Cardiac muscle cell (in vitro differentiated cells and primary cell): ENCODE results near the gene THEMIS. TPM values are rescaled to one million over a fixed set of nuclear protein-coding genes. Genes with fewer than 3 reads are reported as not detected.
"Not testable (repeated sequence)": the region's sequence is repeated elsewhere in the genome, so short reads cannot be mapped to it uniquely, and the experiment has no call there.

Experiments
- DNase-seq, 2 donors: peaks; one replicate each; pipeline versions ENCODE4 v3.0.0 to v3.0.0-alpha.2; 2010 to 2017; ENCODE audit warnings: low read depth in 1 of 2, low spot score in 1 of 2
- H3K27ac ChIP-seq: fragments of 200-600 bp; sonication (generic); 2 replicates; pipeline ENCODE4 v1.5.1; 2016
- H3K27me3 ChIP-seq: fragments of 200-600 bp; sonication (generic); 2 replicates; pipeline ENCODE4 v1.6.0; 2016; ENCODE audit warnings: control low read depth
- H3K36me3 ChIP-seq: fragments of 200-600 bp; sonication (generic); 2 replicates; pipeline ENCODE4 v1.5.1; 2016; ENCODE audit warnings: control low read depth
- H3K4me1 ChIP-seq: fragments of 200-600 bp; sonication (generic); 2 replicates; pipeline ENCODE4 v1.8.1; 2017; ENCODE audit warnings: low read depth, mild to moderate bottlenecking, mixed run types
- H3K4me3 ChIP-seq: fragments of 200-600 bp; sonication (generic); 2 replicates; pipeline ENCODE4 v1.5.1; 2016; ENCODE audit warnings: mild to moderate bottlenecking
- H3K9me3 ChIP-seq: fragments of 200-600 bp; sonication (generic); 2 replicates; pipeline ENCODE4 v1.5.1; 2017; ENCODE audit warnings: low read depth, mild to moderate bottlenecking, control low read depth
- CTCF ChIP-seq: IDR thresholded peaks from 2 replicates; pipeline ENCODE4 v1.5.1; 2012; ENCODE audit warnings: low read depth, mild to moderate bottlenecking, low read length
- polyA plus RNA-seq: library from polyadenylated mRNA; unstranded; fragments of >200 nt; fragmentation: Nextera tagmentation; extraction: Ambion mirVana; gene quantifications from 2 replicates; pipeline ENCODE4 v1.2.1, GENCODE V29; 2016
- total RNA-seq: library from RNA; depleted of rRNA; stranded (reverse); fragments of >200 nt; gene quantifications from 2 replicates; pipeline ENCODE4 v1.2.3, GENCODE V29; 2016

The THEMIS gene
- total and polyA plus RNA-seq, 2 experiments from 2014 or later, result 0.06 TPM; not detected in 1

DNA sequence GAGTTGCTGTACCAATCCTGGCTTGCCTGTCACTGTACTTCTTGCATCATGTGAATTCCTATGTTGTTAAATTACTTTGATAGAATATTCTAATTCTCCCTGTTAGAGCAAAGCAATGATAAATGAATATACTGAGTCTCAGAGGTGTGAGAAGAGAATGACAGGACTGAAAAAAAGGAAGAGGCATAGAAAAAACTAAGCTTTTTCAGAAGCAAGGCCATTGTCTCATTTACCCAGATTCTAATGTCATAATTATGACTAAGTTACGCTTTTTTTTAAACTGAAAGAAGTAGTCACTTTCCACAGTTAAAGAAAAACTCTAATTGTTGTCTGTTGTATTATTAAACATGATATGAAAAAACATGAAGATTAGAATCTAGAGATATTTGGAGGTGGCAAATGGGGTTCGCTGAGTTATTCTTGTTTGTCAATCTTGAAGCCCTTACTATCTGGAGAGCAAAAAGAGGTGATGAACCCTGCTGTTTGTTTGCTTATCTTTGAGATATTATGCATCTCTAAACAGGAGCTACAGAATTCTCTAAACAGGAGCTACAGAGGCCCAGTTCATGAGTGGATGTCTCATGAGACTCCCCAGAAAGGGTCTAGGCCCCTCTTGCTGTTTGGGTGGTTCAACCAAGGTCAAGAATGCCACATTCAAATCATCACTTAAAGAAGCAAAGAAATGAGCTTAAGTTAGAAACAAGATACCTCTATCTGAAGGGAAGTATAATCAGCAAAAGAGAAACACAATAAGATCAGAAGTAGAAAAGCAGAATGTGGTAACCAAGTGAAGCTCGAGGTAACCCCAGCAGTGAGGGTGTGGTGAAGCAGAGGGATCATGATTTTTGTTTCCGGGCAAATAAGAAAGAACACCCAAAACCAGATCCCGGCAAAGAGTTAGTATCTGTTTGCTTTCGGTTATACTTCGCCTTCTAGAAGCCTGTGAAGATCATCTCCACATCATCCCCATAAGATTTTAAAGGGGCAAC is 33.3 kb upstream of the THEMIS start:
- Histone ChIP-seq H3K4me1 (no peaks in the 10 kb centered on the region), H3K36me3 (no peaks in the 10 kb centered on the region), H3K27ac (no peak overlapping the region), H3K4me3 (no peak overlapping the region), H3K9me3 (no peaks in the 10 kb centered on the region), H3K27me3 (no peaks in the 10 kb centered on the region)
- DNase-seq, result no peak
- no peak for TF ChIP-seq CTCF

DNA sequence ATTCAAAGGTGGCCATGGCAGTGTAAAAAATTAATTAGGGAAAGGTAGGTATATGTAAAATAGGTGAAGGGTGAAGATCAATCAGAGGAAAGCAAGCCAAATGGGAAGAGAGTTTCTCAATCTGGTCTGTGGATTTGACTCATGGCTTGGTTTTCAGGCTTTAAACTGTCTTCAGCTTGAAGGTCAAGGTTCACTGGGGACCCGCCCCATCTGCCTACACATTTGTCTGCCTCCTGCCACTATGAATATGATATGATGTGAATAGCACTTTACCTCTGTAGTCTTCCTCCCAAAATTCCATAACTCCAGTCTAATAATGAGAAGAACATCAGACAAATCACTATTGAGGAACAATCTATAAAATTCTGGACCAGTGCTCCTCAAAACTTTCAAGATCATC is 32.3 kb upstream of the THEMIS start:
- no peak for DNase-seq
- Histone ChIP-seq H3K9me3 (no peaks in the 10 kb centered on the region), H3K4me1 (no peaks in the 10 kb centered on the region), H3K27me3 (no peaks in the 10 kb centered on the region), H3K4me3 (no peak overlapping the region), H3K36me3 (no peaks in the 10 kb centered on the region), H3K27ac (no peak overlapping the region)
- TF ChIP-seq CTCF, result no peak

DNA sequence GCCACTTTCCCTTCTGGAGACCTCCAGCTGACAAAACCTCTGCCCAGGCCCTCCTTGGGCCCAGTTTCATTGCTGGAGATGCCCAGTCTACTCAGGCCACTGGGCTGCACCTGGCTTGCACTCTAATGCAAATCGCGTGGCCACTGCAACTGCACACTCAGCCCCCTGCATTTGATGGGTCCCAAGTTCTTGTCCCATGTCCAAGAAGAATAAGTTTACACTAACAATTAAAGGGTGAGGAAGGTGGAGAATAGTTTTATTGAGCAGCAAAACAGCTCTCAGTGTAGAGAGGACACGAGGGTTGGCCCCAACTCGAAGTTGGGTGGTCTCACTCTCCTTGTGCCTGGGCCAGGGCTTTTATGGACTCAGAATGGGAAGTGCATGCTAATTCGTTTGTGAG is 31.9 kb upstream of the THEMIS start:
- Histone ChIP-seq H3K9me3 (no peaks in the 10 kb centered on the region), H3K36me3 (no peaks in the 10 kb centered on the region), H3K4me3 (no peak overlapping the region), H3K27me3 (no peaks in the 10 kb centered on the region), H3K4me1 (no peaks in the 10 kb centered on the region), H3K27ac (no peak overlapping the region)
- TF ChIP-seq CTCF, result no peak
- DNase-seq, result no peak

- H3K27me3 ChIP-seq, H3K4me1 ChIP-seq, H3K36me3 ChIP-seq, H3K9me3 ChIP-seq, H3K27ac ChIP-seq, DNase-seq, H3K4me3 ChIP-seq: not testable (repeated sequence)
Observed at GRCh38 chr6:127926441-127926840, 25.6 kb upstream of the THEMIS start.

GRCh38 chr6:127924440-127924839 is 23.6 kb upstream of the THEMIS start:
- no peaks in the 10 kb centered on the region for H3K4me1 ChIP-seq
- no peak overlapping the region for H3K4me3 ChIP-seq
- no peaks in the 10 kb centered on the region for H3K36me3 ChIP-seq
- no peak for DNase-seq
- no peak for TF ChIP-seq CTCF
- H3K27ac ChIP-seq, result no peak overlapping the region
- H3K27me3 ChIP-seq, result no peaks in the 10 kb centered on the region
- no peaks in the 10 kb centered on the region for H3K9me3 ChIP-seq

DNA sequence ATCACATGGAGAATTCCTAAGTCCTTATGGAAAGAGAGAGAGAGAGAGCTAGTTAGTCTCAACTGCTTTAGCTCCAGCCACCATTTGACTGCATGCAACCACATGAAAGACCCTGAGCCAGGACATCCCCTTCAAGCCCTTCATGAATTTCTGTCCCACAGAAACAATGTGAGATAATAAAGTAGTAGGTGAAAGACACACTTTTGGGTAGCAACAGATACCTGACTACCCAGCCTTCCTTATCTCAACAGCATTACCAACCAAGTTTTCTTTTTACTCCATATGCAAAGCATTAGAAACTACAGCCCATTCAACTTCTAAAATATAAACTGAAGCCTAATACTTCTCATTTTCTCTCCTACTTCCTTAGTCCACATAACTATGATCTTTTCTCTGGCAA is 23.2 kb upstream of the THEMIS start:
- no peaks in the 10 kb centered on the region for H3K9me3 ChIP-seq
- no peaks in the 10 kb centered on the region for H3K36me3 ChIP-seq
- no peak for DNase-seq
- no peak for TF ChIP-seq CTCF
- no peaks in the 10 kb centered on the region for H3K4me1 ChIP-seq
- H3K27ac ChIP-seq, result no peak overlapping the region
- H3K27me3 ChIP-seq, result no peaks in the 10 kb centered on the region
- no peak overlapping the region for H3K4me3 ChIP-seq
